Thoracic aorta (tissue), 2 donors: ENCODE data around the gene RAB40C. TPM values are rescaled to one million over a fixed set of nuclear protein-coding genes. Genes with fewer than 3 reads are reported as not detected.
A peak's percentile ranks its signal among the peaks of the same experiment; 100 is the strongest.

Experiments used
- ATAC-seq: fragments of 150-250 bp; one replicate; pipeline ENCODE4 v1.8.0; 2017; ENCODE audit warnings: low read depth; ENCODE audit not compliant: insufficient number of reproducible peaks, low FRiP score
- DNase-seq: peaks from one replicate; pipeline ENCODE4 v3.0.0-alpha.2; 2020; ENCODE audit warnings: low spot score
- H3K27ac ChIP-seq, 2 donors: fragments of 200-600 bp; sonication (generic); 1 replicate in 1 of 2; 2 replicates in 1 of 2; pipeline ENCODE4 v1.5.1; 2016; ENCODE audit warnings: mild to moderate bottlenecking in 2 of 2, moderate library complexity in 2 of 2
- H3K27me3 ChIP-seq: fragments of 200-600 bp; sonication (generic); replicated peaks from 2 replicates; pipeline ENCODE4 v1.6.0; 2016; ENCODE audit warnings: mild to moderate bottlenecking; ENCODE audit not compliant: insufficient read depth
- H3K36me3 ChIP-seq: fragments of 200-600 bp; sonication (generic); one replicate; pipeline ENCODE4 v1.5.1; 2016
- H3K4me1 ChIP-seq, 2 donors: fragments of 200-600 bp; sonication (generic); 1 replicate in 1 of 2; 2 replicates in 1 of 2; pipeline versions ENCODE4 v1.5.1 to v1.6.0; 2016; ENCODE audit warnings: low read depth in 2 of 2, mild to moderate bottlenecking in 1 of 2; ENCODE audit not compliant: control insufficient read depth in 1 of 2
- H3K4me3 ChIP-seq: fragments of 200-600 bp; sonication (generic); 2 replicates; pipeline ENCODE4 v1.5.1; 2016; ENCODE audit warnings: mild to moderate bottlenecking
- H3K9me3 ChIP-seq: fragments of 200-600 bp; sonication (generic); 2 replicates; pipeline ENCODE4 v1.5.1; 2016
- total RNA-seq, 2 donors: library from RNA; depleted of rRNA; stranded (reverse); fragments of >200 nt; gene quantifications; one replicate each; pipeline versions ENCODE4 v1.1.0 to v1.2.3, GENCODE V29; 2016
- TF ChIP-seq, protein P1 (sequence below): fragments of 200-600 bp; sonication (generic); IDR thresholded peaks from one replicate; pipeline ENCODE4 v1.5.1; 2019; ENCODE audit warnings: antibody characterized with exemption

Gene RAB40C
- total RNA-seq, 2 donors from 2014 or later: 19.0 to 25.9 TPM

DNA sequence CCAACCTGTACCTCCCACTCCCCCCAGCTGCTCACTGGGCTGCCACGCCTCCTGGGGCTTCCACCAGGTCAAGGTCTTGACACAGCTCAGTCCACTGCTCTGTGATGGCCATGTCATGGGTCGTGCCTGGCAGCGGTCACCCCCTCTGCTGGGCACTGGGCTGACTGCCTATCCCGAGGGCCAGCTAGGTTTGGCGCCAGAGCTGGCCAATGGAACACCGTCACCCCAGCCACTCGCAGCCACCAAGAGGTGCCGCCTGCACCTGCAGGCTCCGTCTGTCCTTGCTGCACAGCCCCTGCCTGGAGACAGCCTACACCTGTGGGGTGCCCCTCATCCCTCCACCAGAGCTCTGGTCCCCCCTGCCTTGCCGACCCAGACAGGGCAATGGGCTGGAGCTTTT lies 4.5 kb upstream of the RAB40C start:
- Histone ChIP-seq H3K27me3 (no peaks in the 10 kb centered on the region), H3K36me3 (no peaks in the 10 kb centered on the region), H3K4me3 (no peak overlapping the region), H3K9me3 (no peaks in the 10 kb centered on the region), H3K27ac (no peak overlapping the region), H3K4me1 (peaks cover 9 to 24% of the 10 kb centered on the region in 2 donors)
- ATAC-seq (no peak), DNase-seq (no peak)
- TF ChIP-seq, protein P1, sequence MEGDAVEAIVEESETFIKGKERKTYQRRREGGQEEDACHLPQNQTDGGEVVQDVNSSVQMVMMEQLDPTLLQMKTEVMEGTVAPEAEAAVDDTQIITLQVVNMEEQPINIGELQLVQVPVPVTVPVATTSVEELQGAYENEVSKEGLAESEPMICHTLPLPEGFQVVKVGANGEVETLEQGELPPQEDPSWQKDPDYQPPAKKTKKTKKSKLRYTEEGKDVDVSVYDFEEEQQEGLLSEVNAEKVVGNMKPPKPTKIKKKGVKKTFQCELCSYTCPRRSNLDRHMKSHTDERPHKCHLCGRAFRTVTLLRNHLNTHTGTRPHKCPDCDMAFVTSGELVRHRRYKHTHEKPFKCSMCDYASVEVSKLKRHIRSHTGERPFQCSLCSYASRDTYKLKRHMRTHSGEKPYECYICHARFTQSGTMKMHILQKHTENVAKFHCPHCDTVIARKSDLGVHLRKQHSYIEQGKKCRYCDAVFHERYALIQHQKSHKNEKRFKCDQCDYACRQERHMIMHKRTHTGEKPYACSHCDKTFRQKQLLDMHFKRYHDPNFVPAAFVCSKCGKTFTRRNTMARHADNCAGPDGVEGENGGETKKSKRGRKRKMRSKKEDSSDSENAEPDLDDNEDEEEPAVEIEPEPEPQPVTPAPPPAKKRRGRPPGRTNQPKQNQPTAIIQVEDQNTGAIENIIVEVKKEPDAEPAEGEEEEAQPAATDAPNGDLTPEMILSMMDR: no peak

DNA sequence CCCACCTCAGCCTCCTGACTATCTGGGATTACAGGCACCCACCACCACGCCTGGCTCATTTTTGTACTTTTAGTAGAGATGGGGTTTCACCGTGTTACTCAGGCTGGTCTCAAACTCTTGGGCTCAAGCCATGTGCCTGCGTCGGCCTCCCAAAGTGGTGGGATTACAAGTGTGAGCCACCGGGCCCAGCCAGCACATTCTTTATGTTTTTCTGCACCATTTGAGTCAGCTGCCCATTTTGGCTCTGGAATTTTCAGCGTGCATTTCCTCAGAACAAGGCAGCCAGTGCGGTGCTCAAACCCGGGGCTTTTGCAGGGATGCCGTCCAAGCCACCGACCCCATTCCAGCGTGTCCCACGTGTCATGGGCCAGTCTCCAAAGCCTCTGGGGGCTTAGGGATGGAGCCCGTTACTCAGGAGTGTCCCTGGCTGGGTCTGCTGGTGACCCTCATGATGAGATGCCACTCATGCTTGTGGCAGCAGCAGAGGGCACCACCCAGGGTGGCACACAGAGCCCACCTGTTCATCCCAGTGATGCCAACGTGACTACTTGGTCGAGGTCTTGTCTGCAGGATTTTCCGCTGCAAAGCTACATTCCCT lies 3.7 kb upstream of the RAB40C start:
- TF ChIP-seq, protein P1: no peak
- ATAC-seq (no peak), DNase-seq (no peak)
- no peak overlapping the region for H3K4me3 ChIP-seq
- H3K27me3 ChIP-seq: no peaks in the 10 kb centered on the region
- no peak overlapping the region for H3K27ac ChIP-seq
- H3K36me3 ChIP-seq: no peaks in the 10 kb centered on the region
- H3K4me1 ChIP-seq: peaks cover 15 to 31% of the 10 kb centered on the region in 2 donors
- H3K9me3 ChIP-seq: no peaks in the 10 kb centered on the region

DNA sequence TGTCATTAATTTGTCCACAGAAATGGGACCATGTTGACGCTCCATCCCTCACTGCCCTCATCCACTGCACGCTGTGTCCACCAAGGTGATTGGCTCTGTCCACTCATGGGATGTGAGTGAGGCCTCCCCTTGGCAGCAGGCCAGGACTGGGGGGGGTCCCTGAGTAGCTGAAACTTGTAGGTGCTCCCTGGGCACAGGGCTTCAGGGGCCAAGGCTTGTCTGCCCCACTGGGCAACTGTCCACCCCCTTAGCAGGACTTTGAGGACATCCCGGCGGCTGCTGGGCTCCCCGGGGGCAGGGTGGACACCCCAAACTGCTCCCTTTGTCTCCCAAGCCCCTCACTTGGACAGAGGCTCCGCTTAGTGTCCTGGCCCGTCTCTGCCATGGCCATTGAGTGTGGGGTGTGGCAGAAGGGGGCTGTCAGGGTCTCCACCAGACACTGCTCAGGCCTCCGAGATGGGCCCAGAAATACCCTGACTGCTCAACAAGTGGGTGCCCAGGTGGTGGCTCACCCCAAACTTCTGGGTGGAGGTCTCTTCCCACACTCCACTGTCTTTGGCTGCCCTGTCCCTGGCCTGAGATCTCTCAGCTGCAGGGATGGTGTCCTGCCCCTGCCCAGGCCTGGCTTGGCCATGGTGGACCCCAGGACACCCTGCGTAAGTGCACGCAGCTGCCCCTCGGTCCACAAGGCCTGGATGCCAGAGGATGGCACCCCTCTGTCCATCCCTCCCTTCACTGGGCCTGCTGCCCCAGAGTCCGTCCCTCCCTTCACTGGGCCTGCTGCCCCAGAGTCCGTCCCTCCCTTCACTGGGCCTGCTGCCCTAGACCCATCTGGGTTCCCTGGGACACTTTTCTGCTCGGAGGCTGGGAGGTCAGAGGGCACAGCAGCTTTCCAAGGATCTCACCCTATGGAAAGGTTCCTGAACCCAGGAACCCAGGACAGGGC lies 2.9 kb upstream of the RAB40C start:
- Histone ChIP-seq H3K9me3 (no peaks in the 10 kb centered on the region), H3K27ac (no peak overlapping the region), H3K4me1 (peaks cover 19 to 38% of the 10 kb centered on the region in 2 donors), H3K36me3 (no peaks in the 10 kb centered on the region), H3K27me3 (no peaks in the 10 kb centered on the region), H3K4me3 (no peak overlapping the region)
- ATAC-seq: no peak
- DNase-seq: no peak
- TF ChIP-seq, protein P1: no peak

DNA sequence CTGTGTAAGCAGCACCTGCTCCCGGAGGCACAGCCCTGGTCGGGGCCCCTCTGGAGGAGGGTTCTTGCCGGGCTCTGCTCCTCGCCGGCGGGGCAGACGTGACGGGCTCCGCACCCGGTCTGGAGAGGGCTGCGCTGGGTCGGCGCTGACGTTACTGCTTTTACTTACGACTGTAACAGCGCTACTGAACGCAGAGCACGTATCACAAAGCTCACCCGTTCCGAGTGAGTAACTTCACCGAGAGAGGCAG lies 1.3 kb upstream of the RAB40C start:
- Histone ChIP-seq H3K27ac (peak overlapping the region; percentile 90 to 98), H3K27me3 (no peaks in the 10 kb centered on the region), H3K9me3 (no peaks in the 10 kb centered on the region), H3K4me3 (peak overlapping the region; percentile 98), H3K4me1 (peaks cover 19 to 47% of the 10 kb centered on the region in 2 donors), H3K36me3 (no peaks in the 10 kb centered on the region)
- TF ChIP-seq, protein P1: no peak
- DNase-seq (peak; percentile 19), ATAC-seq (peak; percentile 8)

DNA sequence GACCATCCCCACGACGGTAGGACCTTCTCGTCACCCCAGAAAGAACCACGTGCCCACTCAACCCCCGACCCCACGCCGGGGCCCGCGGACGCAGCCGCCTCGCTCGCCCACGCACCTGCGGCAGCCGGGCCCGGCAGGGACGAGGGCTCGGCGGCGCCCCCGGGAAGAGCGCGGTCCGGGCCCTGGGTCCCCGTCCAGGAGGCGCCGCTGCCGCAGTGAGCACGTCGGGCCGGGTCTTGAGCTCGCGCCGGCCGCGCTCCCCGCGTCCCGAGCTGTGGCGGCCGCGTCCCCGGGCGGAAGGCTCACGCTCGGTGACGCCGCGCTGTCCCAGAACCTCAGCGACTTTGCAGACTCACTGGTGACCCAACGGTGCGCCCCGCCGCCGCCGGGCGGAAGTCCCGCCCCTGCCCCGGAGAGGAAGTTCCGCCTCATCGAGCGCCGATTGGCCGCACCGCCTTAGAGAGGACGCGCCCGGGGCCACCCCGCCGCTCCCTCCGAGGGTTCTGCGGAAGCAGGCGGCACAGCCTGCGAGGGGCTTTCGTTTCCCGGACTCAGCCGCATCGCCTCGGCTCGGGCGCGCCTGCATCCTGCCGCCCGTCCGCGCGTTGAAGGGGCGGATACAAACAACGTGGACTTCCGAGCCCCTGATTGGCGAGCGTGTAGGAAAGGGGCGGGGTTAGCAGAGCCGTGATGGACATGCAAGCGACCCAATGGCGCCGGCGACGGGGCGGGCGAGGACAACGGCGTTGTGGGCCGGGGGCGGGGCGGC lies 793 bp upstream of the RAB40C start:
- peak overlapping the region; percentile 90 to 98 for H3K27ac ChIP-seq
- TF ChIP-seq, protein P1: no peak
- H3K27me3 ChIP-seq: no peaks in the 10 kb centered on the region
- no peaks in the 10 kb centered on the region for H3K9me3 ChIP-seq
- no peaks in the 10 kb centered on the region for H3K36me3 ChIP-seq
- peak; percentile 90 for ATAC-seq
- peak overlapping the region; percentile 98 for H3K4me3 ChIP-seq
- H3K4me1 ChIP-seq: peaks cover 19 to 47% of the 10 kb centered on the region in 2 donors
- DNase-seq: peak; percentile 84
